HL-60 (cell line): ENCODE results near the gene MATN3.

Source experiments
- DNase-seq, 2 experiments: peaks; one replicate each; pipeline ENCODE4 v3.0.0-alpha.2; 2010 to 2020; ENCODE audit warnings: low read depth in 1 of 2, low spot score in 1 of 2
- H3K27ac ChIP-seq: fragments of 250-450 bp; sonication (Bioruptor Pico); replicated peaks from 2 replicates; pipeline ENCODE4 v1.5.1; 2020; ENCODE audit warnings: mild to moderate bottlenecking, moderate library complexity
- H3K27me3 ChIP-seq: fragments of 250-450 bp; sonication (Bioruptor Pico); 2 replicates; pipeline ENCODE4 v1.5.1; 2021; ENCODE audit warnings: mild to moderate bottlenecking, moderate library complexity; ENCODE audit not compliant: insufficient read depth, poor library complexity, severe bottlenecking
- H3K4me3 ChIP-seq: replicated peaks from 2 replicates; pipeline ENCODE4 v1.5.1; 2011; ENCODE audit warnings: mild to moderate bottlenecking, control low read depth, low read length; ENCODE audit not compliant: insufficient read depth
- CTCF ChIP-seq: IDR thresholded peaks from one replicate; pipeline ENCODE4 v1.5.1; 2011; ENCODE audit warnings: low read length, control low read depth, inconsistent platforms; ENCODE audit not compliant: insufficient read depth
- GABPA ChIP-seq: IDR thresholded peaks from 2 replicates; pipeline ENCODE4 v1.6.1; 2012; ENCODE audit warnings: low read depth
- POLR2AphosphoS5 ChIP-seq: IDR thresholded peaks from 2 replicates; pipeline ENCODE4 v1.6.1; 2012; ENCODE audit warnings: low read depth
- REST ChIP-seq: IDR thresholded peaks from 2 replicates; pipeline ENCODE4 v1.6.1; 2012; ENCODE audit warnings: low read depth; ENCODE audit not compliant: insufficient replicate concordance
- SPI1 ChIP-seq: IDR thresholded peaks from 2 replicates; pipeline ENCODE4 v1.6.1; 2012; ENCODE audit warnings: low read depth, mild to moderate bottlenecking, borderline replicate concordance

MATN3 gene

GRCh38 chr2:20052861-20053281 is 40.4 kb upstream of the MATN3 start:
- no peak for DNase-seq
- H3K4me3 ChIP-seq = no peak overlapping the region
- H3K27ac ChIP-seq = no peak overlapping the region

GRCh38 chr2:20052229-20052851 is 39.9 kb upstream of the MATN3 start:
- peak overlapping the region; percentile 72 for H3K4me3 ChIP-seq
- TF ChIP-seq GABPA (no peak), CTCF (no peak), POLR2AphosphoS5 (no peak), REST (no peak), SPI1 (no peak)
- DNase-seq = no peak
- no peak overlapping the region; the same call in 1 of the 2 replicates for H3K27ac ChIP-seq
- no peaks in the 10 kb centered on the region for H3K27me3 ChIP-seq

More at GRCh38 chr2:20052861-20053281, 40.4 kb upstream of the MATN3 start:
- TF ChIP-seq POLR2AphosphoS5 = no peak
- TF ChIP-seq CTCF = no peak
- TF ChIP-seq REST = no peak
- no peak for TF ChIP-seq SPI1
- no peak for TF ChIP-seq GABPA
- H3K27me3 ChIP-seq = no peaks in the 10 kb centered on the region

DNA sequence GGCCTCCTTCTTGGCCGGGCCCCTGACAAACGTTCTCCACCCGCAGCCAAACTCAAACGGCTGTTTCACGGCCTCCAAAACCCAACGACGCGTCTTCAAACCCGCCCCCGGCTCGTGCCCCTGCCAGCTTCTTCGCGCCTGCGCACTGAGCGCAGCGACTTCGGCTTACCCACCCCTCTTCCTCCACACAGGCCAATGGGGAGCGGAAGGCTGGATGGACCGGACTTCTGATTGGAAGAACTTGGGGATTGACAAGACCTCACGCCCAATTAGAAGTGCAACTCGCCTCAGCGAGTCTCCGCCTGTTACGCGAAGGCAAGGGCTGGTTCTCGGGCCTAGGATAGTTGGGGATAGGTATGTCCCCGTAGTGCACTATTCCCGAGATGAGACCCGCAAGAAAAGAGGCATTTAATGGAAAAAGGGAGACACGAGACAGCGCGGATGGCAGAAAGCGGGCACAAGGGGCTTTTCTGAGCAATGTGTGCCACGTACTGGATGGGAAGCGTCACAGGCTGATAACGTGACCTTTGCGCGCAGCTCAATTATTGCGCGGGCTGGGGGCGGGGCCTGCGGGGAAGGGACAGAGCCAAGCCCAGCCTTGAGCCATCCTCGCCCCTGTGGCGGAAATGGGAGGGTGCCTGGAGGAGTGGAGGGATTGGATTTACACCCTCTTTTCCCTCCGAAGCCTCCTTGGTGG is 39.2 kb upstream of the MATN3 start, which contains the start of gene LAPTM4A:
Gene LAPTM4A (minus strand): TSS at position 97 of the 697 bp plus-strand sequence. CDS start 108 bp downstream, outside the sequence.
- peak; percentile 99 for DNase-seq
- Histone ChIP-seq H3K27ac (peak within 1 kb of the TSS; percentile 93), H3K4me3 (peak within 1 kb of the TSS; percentile 72), H3K27me3 (no peaks in the 10 kb centered on the region)
- TF ChIP-seq CTCF (no peak), SPI1 (no peak), REST (peak; percentile 15), POLR2AphosphoS5 (peak; percentile 63), GABPA (no peak)
